Osteoblast (primary cell): Measurements from ENCODE around the gene PIGN. TPM values are rescaled to one million over a fixed set of nuclear protein-coding genes. Genes with fewer than 3 reads are reported as not detected.

Experiments
- DNase-seq: peaks from one replicate; pipeline ENCODE4 v3.0.0; 2011; ENCODE audit warnings: low spot score, mixed read lengths; ENCODE audit not compliant: insufficient read length; ENCODE audit errors: missing footprints
- H2AFZ ChIP-seq: 2 replicates; pipeline ENCODE4 v1.6.0; 2011; ENCODE audit warnings: mild to moderate bottlenecking, low read length
- H3K27ac ChIP-seq: 2 replicates; pipeline ENCODE4 v1.5.1; 2011; ENCODE audit warnings: mild to moderate bottlenecking, low read depth, low read length, moderate library complexity
- H3K27me3 ChIP-seq: 2 replicates; pipeline ENCODE4 v1.6.0; 2012; ENCODE audit warnings: mild to moderate bottlenecking, control low read depth, inconsistent platforms, low read length, moderate library complexity; ENCODE audit not compliant: insufficient read depth
- H3K36me3 ChIP-seq: 2 replicates; pipeline ENCODE4 v1.5.1; 2011; ENCODE audit warnings: mild to moderate bottlenecking, low read length, control low read depth, moderate library complexity; ENCODE audit not compliant: insufficient read depth
- H3K4me1 ChIP-seq: 2 replicates; pipeline ENCODE4 v1.5.1; 2011; ENCODE audit warnings: mild to moderate bottlenecking, low read length, control low read depth, moderate library complexity; ENCODE audit not compliant: insufficient read depth
- H3K4me2 ChIP-seq: 2 replicates; pipeline ENCODE4 v1.6.0; 2011; ENCODE audit warnings: mild to moderate bottlenecking, low read length; ENCODE audit not compliant: insufficient read depth
- H3K4me3 ChIP-seq: fragments of 200-600 bp; sonication (generic); 3 replicates; pipeline ENCODE4 v1.5.1; 2012; ENCODE audit warnings: mild to moderate bottlenecking, low read length, inconsistent platforms; ENCODE audit not compliant: insufficient read depth
- H3K79me2 ChIP-seq: 2 replicates; pipeline ENCODE4 v1.6.0; 2012; ENCODE audit warnings: mild to moderate bottlenecking, low read length, control low read depth, inconsistent platforms; ENCODE audit not compliant: insufficient read depth
- H3K9me3 ChIP-seq: 2 replicates; pipeline ENCODE4 v1.5.1; 2011; ENCODE audit warnings: low read depth, low read length, control low read depth
- H4K20me1 ChIP-seq: 2 replicates; pipeline ENCODE4 v1.6.0; 2012; ENCODE audit warnings: mild to moderate bottlenecking, low read length, control low read depth; ENCODE audit not compliant: insufficient read depth
- CTCF ChIP-seq: IDR thresholded peaks from 2 replicates; pipeline ENCODE4 v1.5.1; 2011; ENCODE audit warnings: mild to moderate bottlenecking, low read depth, low read length, moderate library complexity; ENCODE audit errors: extremely low read depth
- total RNA-seq: library from RNA; depleted of rRNA; stranded (reverse); fragments of >200 nt; gene quantifications from 2 replicates; pipeline ENCODE4 v1.2.3, GENCODE V29; 2012

PIGN gene
- total RNA-seq, 1 donor, result 44.2 TPM

- H2AFZ ChIP-seq, result no peak overlapping the region
- H3K27me3 ChIP-seq, result no peaks in the 10 kb centered on the region
- DNase-seq, result no peak
- no peak overlapping the region for H3K27ac ChIP-seq
- H3K79me2 ChIP-seq, result no peaks in the 10 kb centered on the region
- H3K4me2 ChIP-seq, result no peak overlapping the region
- no peaks in the 10 kb centered on the region for H4K20me1 ChIP-seq
- H3K4me1 ChIP-seq, result no peaks in the 10 kb centered on the region
- no peak for TF ChIP-seq CTCF
- H3K4me3 ChIP-seq, result no peak overlapping the region
- H3K36me3 ChIP-seq, result peaks cover 8% of the 10 kb centered on the region
- H3K9me3 ChIP-seq, result no peaks in the 10 kb centered on the region
Observed at GRCh38 chr18:62152844-62153243, 34.0 kb downstream of the PIGN start.

- Histone ChIP-seq H2AFZ (no peak overlapping the region), H3K36me3 (peaks cover 3% of the 10 kb centered on the region), H3K4me2 (no peak overlapping the region), H3K4me1 (no peaks in the 10 kb centered on the region), H4K20me1 (no peaks in the 10 kb centered on the region), H3K27me3 (no peaks in the 10 kb centered on the region), H3K9me3 (no peaks in the 10 kb centered on the region), H3K27ac (no peak overlapping the region), H3K4me3 (no peak overlapping the region), H3K79me2 (no peaks in the 10 kb centered on the region)
- no peak for DNase-seq
- no peak for TF ChIP-seq CTCF
Observed at GRCh38 chr18:62151068-62151771, 35.6 kb downstream of the PIGN start.

- H2AFZ ChIP-seq, result no peak overlapping the region
- no peaks in the 10 kb centered on the region for H3K4me1 ChIP-seq
- no peak for TF ChIP-seq CTCF
- no peaks in the 10 kb centered on the region for H3K36me3 ChIP-seq
- H4K20me1 ChIP-seq, result no peaks in the 10 kb centered on the region
- H3K4me3 ChIP-seq, result no peak overlapping the region
- no peaks in the 10 kb centered on the region for H3K9me3 ChIP-seq
- H3K27me3 ChIP-seq, result no peaks in the 10 kb centered on the region
- no peak overlapping the region for H3K4me2 ChIP-seq
- H3K79me2 ChIP-seq, result no peaks in the 10 kb centered on the region
- H3K27ac ChIP-seq, result no peak overlapping the region
- DNase-seq, result no peak
Observed at GRCh38 chr18:62144338-62144737, 42.5 kb downstream of the PIGN start.

GRCh38 chr18:62140259-62140658, 46.6 kb downstream of the PIGN start:
- Histone ChIP-seq H3K79me2 (no peaks in the 10 kb centered on the region), H2AFZ (no peak overlapping the region), H3K36me3 (no peaks in the 10 kb centered on the region), H3K4me1 (no peaks in the 10 kb centered on the region), H3K27me3 (no peaks in the 10 kb centered on the region), H3K27ac (no peak overlapping the region), H4K20me1 (no peaks in the 10 kb centered on the region), H3K4me2 (no peak overlapping the region), H3K9me3 (no peaks in the 10 kb centered on the region), H3K4me3 (no peak overlapping the region)
- TF ChIP-seq CTCF, result no peak
- no peak for DNase-seq
